ENCODE measurements around the gene SIRPB1.
"Not testable (repeated sequence)": the region's sequence is repeated elsewhere in the genome, so short reads cannot be mapped to it uniquely, and the experiment has no call there.

Gene SIRPB1

GRCh38 chr20:1618479-1618878 lies 1.3 kb downstream of the SIRPB1 start:
- H3K27ac ChIP-seq, result no peak overlapping the region
- TF ChIP-seq ZFX (IDR thresholded peaks at IDR 0.05), result no peak
- no peak for TF ChIP-seq CTCF (conservative IDR thresholded peaks at IDR 0.05)

GRCh38 chr20:1616858-1617434 lies 2.9 kb downstream of the SIRPB1 start:
- H3K27ac ChIP-seq, result no peak overlapping the region
- TF ChIP-seq ZFX (IDR thresholded peaks at IDR 0.05) (no peak), CTCF (conservative IDR thresholded peaks at IDR 0.05) (no peak)

- not testable (repeated sequence) for H3K27ac ChIP-seq
Measured at GRCh38 chr20:1610404-1610803, 9.4 kb downstream of the SIRPB1 start.

DNA sequence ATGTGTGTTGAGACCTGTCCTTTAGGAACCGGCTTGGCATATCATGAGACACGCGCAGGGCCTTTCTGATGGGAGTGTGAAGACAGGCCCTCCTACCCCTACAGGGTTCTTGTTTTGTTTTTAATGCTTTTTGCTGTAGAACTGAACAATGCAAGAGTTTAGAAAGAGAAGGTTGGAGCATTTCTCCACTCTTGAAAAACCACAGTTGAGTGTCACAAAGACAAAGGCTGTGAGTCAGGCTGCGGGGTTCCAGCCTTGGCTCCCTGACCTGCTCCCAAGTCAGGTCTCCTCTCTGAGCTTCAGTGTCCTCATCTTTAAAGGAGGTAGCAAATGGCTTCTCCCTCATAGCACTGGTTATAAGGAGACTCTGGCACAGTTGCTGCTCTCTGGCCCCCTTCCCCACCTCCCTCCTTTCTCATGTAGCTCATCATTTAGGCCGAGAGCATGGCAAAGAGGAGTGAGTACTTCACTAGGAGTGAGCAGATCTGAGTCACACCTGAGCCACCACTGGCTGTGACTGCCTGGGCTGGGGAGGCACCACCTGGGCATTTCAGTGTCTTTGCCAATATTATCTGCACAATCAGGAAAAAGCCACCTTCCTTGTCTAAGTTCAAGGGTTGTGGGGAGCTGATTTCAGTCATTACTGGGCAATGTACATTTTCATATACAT lies 11.0 kb downstream of the SIRPB1 start:
- H3K27ac ChIP-seq, result not testable (repeated sequence)

- no peak for TF ChIP-seq CTCF (conservative IDR thresholded peaks at IDR 0.05)
- TF ChIP-seq ZFX (IDR thresholded peaks at IDR 0.05), result no peak
- no peak overlapping the region for H3K27ac ChIP-seq
Measured at GRCh38 chr20:1600736-1601135, 19.1 kb downstream of the SIRPB1 start.

GRCh38 chr20:1595333-1595732 lies 24.5 kb downstream of the SIRPB1 start:
- TF ChIP-seq ZFX (IDR thresholded peaks at IDR 0.05), result no peak
- H3K27ac ChIP-seq, result no peak overlapping the region

GRCh38 chr20:1588533-1589460 lies 31.0 kb downstream of the SIRPB1 start:
- no peak overlapping the region for H3K27ac ChIP-seq
- TF ChIP-seq CTCF (conservative IDR thresholded peaks at IDR 0.05), result no peak
- TF ChIP-seq ZFX (IDR thresholded peaks at IDR 0.05), result no peak

DNA sequence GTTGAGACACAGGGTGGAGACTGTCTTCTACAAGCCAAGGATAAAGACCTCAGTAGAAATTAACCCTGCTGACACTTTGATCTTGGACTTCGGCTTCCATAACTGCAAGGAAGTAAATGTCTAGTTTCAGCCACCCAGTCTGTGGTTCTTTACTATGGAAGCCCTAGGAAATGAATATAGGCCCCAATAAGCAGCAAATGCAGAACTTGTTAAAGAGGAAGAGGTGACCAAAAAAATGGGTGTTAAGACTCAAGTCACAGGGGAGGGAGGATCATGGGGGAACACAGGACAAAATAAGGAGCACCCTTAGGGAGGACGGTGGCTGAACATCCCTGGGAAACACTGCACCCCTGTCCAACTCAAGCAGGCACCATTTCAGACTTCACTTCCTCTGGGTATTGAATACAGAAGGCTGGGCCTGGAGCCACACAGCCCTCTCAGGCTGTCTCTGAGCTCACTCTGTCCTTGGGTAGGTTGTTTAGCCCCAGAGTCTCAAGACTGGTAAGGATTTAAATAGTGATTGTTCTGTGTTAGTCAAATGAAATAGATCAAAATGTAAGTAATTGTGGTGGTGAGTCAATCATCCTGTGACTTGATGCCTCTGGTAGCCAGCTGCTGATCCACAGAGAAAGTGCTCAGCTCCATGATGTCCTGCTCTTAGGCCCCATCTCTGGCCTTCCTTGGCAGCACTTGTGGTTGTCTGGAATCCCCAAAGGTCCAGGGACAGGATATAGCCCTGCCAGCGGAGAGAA lies 31.9 kb downstream of the SIRPB1 start:
- no peak overlapping the region for H3K27ac ChIP-seq
- TF ChIP-seq CTCF (conservative IDR thresholded peaks at IDR 0.05), result no peak
- no peak for TF ChIP-seq ZFX (IDR thresholded peaks at IDR 0.05)
